IPS-18c (cell line): ENCODE measurements around the gene PIM3.
A peak's percentile ranks its signal among the peaks of the same experiment; 100 is the strongest.
"Not testable (repeated sequence)": the region's sequence is repeated elsewhere in the genome, so short reads cannot be mapped to it uniquely, and the experiment has no call there.

Experiments
- H3K4me3 ChIP-seq: 2 replicates; pipeline ENCODE4 v1.7.0; 2013; ENCODE audit warnings: low read depth, mild to moderate bottlenecking, low read length, moderate library complexity; ENCODE audit not compliant: insufficient read depth
- H3K9me3 ChIP-seq: one replicate; pipeline ENCODE4 v1.6.1; 2013; ENCODE audit warnings: mild to moderate bottlenecking, low read length, moderate library complexity; ENCODE audit not compliant: control insufficient read depth, insufficient read depth

The PIM3 gene

DNA sequence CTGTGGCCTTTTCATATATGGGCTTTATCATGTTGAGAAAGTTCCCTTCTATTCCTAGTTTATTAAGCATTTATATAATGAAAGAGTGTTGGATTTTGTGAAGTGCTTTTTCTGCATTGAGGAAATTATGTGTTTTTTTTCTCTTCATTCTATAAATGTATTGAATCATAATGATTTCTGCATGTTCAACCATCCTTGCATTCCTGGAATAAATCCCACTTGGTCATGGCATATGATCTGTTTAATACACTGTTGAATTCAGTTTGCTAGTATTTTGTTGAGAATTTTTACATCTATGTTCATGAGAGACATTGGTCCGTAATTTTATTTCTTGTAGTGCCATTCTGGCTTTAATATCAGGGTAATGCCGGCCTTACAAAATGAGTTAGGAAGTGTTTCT is 25.8 kb downstream of the PIM3 start:
- Histone ChIP-seq H3K4me3 (no peak overlapping the region), H3K9me3 (peaks cover 3% of the 10 kb centered on the region)

DNA sequence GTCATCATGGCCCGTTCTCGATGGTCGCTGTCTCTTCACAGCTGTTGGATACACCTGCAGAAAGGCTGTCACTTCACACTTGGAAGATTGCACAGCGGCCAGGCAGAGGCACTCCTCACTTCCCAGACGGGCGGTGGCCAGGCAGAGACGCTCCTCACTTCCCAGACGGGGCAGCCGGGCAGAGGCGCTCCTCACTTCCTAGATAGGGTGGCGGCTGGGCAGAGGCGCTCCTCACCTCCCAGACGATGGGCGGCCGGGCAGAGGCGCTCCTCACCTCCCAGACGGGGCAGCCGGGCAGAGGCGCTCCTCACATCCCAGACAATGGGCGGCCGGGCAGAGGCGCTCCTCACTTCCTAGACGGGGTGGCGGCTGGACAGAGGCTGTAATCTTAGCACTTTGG is 29.3 kb downstream of the PIM3 start:
- not testable (repeated sequence) for H3K9me3 ChIP-seq, H3K4me3 ChIP-seq

- Histone ChIP-seq H3K9me3 (peaks cover 3% of the 10 kb centered on the region), H3K4me3 (no peak overlapping the region)
Measured at GRCh38 chr22:49991167-49991566, 30.6 kb downstream of the PIM3 start.

DNA sequence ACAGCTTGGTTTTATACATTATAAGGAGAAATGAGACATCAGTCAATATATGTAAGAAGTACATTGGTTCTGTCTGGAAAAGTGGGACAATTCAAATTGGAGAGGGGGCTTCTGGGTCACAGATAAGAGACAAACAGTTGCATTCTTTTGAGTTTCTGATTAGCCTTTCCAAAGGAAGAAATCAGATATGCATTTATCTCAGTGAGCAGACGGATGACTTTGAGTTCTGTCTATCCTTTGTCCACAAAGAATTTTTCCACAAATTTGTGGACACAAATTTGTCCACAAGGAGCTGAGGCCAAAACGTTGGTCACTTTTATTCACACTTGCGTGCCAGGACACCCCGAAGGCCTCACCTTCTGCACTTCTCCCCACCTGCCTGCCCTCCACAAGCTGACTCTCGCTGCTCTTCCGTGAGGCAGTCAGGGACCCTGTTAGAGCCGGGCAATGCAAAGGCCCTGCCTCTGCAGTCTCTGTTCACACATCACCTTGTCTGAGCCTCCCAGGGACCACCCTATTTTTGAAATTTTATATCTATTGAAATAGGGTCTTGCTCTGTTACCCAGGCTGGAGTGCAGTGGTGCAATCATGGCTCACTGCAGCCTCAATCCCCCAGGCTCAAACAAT is 31.4 kb downstream of the PIM3 start:
- H3K9me3 ChIP-seq = peaks cover 3% of the 10 kb centered on the region
- no peak overlapping the region for H3K4me3 ChIP-seq

- no peak overlapping the region for H3K4me3 ChIP-seq
- H3K9me3 ChIP-seq = peaks cover 3% of the 10 kb centered on the region
Measured at GRCh38 chr22:49992921-49993648, 32.5 kb downstream of the PIM3 start.

- Histone ChIP-seq H3K9me3 (peaks cover 3% of the 10 kb centered on the region), H3K4me3 (no peak overlapping the region)
Measured at GRCh38 chr22:49993649-49994360, 33.2 kb downstream of the PIM3 start.

DNA sequence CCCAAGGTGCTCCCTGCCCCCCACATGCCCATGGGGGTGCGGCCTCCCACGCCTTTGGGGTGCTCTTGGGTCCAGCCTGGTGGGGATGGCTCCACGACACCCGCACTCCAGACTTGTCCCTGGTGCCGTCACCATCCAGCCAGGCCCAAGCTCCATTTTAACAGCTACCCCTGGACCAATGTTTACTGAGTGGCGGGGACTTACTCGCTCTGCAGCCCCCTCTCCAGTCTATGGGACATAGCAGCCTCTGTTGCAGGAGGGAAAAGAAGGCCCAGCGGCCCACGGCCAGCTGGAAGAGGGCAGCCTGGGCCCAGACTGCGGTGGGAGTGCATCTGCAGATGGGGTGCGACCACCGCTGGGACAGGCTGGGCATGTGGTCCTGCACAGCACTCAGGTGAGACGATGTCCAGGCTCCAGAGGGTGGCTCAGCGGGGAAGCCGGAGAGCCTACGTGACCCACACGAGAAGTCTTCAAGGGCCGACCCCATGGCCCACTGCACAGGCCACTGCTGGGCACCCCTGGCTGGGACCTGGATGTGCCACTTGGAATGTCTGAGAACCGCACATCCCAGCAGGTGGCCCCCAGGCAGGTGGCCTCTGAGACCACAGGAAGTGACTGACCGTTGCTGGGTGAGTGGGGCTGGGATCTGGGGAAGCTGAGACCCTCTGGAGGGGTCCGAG is 33.9 kb downstream of the PIM3 start:
- Histone ChIP-seq H3K9me3 (peaks cover 3% of the 10 kb centered on the region), H3K4me3 (no peak overlapping the region)

DNA sequence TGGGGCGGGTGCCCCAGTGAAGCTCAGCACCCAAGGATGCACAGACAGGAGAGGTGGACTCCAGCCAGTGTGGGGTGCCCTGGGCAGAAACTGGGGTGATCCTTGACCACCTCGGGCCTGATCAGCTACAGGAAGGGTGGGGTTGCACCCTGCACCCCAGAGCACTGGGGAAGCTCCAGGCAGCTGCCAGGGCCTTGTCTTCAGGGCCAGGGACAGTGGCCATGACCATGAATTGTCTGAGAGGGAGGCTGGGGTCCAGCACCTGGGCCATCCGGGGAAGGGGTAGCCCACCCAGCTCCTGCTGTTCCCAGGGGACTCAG is 34.4 kb downstream of the PIM3 start:
- Histone ChIP-seq H3K4me3 (no peak overlapping the region), H3K9me3 (peaks cover 3% of the 10 kb centered on the region)

DNA sequence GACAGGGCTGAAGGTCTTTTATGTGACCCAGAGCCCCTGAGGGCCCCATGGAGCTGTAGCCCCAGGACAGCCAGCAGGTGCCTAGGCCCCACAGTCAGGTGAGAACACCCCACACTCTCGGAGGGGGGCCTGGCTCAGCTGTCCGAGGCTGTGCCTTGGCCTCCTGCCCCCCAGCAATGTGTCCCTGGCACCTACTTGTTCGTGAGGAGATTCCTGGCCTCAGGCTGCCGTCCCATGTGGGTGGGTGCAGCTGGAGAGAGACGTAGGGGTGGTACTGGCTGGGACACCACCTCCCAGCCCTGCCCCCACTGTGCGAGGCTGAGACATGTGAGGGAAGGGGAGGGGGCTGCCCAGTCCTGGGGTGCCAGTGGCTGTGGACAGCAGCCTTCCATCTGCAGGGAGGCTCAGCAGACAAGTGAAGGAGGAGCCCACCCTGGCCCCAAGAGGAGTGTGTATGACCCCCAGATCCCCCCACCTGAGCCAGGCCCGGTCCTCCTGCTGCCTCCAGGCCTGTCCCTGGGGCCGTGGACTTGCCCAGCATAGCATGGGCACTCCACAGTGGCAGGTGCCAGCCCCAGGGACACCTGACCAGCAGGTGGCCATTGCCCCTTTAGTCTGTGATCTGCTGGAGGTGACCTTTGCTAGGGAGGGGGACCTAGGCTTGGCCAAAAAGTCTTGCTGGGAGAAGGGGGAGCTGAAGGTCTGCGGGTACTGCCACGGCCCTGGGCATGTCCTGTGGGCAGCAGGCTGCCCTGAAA is 35.0 kb downstream of the PIM3 start:
- H3K4me3 ChIP-seq = no peak overlapping the region
- peaks cover 3% of the 10 kb centered on the region for H3K9me3 ChIP-seq

DNA sequence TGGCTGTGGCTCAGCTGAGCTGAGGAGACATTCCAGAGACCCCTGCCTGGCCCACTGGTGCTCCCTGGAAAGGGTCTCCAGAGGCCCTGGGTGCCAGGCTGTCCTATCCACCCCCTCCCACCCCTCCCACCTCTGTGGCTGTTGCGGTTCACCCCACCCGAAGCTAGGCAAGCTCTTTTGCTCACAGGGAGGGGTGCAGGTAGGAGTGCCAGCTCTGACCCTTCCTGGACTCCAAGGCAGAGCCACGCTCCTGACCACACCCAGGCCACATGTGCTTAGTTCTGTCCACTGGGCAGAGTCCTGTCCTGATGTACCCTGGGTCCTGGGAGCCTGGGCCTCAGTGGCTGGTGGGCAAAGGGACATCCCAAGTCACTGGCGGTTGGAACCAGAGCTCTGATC is 35.5 kb downstream of the PIM3 start:
- no peak overlapping the region for H3K4me3 ChIP-seq
- H3K9me3 ChIP-seq = no peaks in the 10 kb centered on the region

- H3K4me3 ChIP-seq = no peak overlapping the region
- H3K9me3 ChIP-seq = no peaks in the 10 kb centered on the region
Measured at GRCh38 chr22:49996518-49997250, 36.1 kb downstream of the PIM3 start.

DNA sequence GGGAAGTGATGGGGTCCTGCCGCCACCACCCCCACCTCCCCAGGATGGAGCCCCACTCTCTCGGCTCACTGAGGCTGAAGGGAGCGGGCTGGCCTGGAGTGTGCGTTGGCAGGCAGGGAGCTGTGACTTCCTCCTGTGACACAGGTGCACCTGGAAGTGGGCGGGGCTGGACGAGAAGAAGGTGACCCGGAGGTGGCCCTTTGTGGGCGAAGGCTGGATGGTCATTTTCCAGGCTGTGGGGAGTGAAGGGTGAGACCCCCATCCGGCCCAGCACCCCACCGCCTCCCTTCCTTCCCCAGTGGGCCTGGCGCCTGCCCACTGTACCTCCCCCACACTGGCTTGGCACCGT is 36.7 kb downstream of the PIM3 start:
- H3K4me3 ChIP-seq = no peak overlapping the region
- no peaks in the 10 kb centered on the region for H3K9me3 ChIP-seq

DNA sequence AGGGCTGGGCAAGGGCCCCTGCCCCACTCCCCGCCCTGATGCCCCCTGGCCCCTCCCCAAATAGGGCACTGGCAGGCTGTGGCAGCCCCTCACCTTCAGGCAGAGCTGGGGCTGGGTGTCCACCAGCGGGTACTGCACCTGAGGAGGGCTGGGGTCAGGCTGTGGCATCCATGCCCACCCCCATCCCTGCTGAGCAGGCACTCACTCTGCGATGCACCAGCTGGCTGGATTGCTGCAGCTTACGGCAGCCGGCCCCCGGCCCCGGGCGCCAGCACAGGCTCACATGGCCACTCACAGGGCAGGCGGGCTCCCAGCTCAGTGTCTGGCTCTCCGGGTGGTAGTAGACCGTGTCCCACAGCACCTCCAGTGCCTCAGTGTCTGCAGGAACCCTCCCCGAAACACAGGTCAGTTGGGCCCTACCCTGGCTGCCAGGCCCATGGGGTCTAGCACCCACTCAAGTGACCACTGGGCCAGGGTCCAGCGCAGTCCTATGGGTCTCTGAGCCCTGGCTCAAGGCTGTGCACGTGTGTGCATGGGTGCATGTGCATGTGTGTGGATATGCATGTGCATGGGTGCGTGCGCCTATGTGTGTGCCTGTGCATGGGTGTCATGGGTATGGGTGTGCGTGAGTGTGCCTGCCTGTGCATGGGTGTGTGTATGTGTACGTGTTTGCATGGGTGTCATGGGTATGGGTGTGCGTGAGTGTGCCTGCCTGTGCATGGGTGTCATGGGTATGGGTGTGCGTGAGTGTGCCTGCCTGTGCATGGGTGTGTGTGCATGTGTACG is 37.6 kb downstream of the PIM3 start:
- Histone ChIP-seq H3K9me3 (no peaks in the 10 kb centered on the region), H3K4me3 (no peak overlapping the region)

DNA sequence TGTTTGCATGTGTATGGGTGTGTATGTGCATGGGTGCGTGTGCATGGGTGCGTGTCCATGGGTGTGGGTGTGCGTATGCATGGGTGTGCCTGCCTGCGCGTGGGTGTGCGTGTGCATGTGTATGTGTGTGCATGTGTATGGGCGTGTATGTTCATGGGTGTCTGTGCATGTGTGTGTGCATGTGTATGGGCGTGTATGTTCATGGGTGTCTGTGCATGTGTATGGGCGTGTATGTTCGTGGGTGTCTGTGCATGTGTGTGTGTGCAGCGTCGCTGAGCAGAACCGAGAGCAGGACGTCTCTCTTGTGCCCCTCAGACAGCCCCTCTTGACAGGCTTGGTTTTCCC is 38.1 kb downstream of the PIM3 start:
- H3K4me3 ChIP-seq = no peak overlapping the region
- H3K9me3 ChIP-seq = no peaks in the 10 kb centered on the region

DNA sequence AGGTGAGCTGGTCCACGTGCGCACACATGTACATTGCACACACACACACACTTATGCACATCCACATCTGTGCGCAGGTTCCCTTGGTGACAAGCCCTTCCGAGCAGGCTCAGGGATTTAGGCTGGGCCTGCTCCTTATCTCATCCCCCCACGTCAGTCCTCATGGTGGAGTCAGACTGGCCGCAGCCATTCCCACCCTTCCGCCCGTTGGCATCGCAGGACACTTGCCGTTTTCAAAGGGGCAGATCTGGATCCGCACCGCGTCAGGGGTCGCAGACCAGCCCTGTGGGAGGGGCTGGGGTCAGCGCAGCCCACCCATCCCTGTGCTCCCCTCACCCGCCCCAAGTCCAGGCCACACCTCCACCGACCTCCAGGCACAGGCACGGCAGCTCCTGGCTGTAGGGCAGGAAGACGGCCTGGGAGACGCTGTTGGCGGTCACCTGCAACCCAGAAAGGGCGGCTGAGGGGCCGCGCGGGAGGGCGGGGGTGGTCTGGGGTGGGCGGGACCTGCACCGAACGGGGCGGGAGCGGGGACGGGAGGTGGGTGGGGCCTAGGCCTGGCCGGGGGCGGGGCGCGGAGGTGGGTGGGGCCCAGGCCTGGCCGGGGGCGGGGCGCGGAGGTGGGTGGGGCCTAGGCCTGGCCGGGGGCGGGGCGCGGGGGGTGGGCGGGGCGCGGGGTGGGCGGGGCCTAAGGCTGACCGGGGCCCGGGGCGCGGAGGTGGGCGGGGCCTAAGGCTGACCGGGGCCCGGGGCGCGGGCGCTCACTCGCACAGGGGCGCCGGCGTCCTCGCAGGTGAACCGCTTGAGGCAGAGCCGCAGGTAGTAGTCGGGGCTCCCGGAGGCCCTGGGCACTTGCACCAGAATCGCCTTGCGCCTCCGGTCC is 38.7 kb downstream of the PIM3 start:
- Histone ChIP-seq H3K4me3 (peak overlapping the region; percentile 55), H3K9me3 (no peaks in the 10 kb centered on the region)
